ENCODE data around the gene SEC14L5. TPM values are rescaled to one million over a fixed set of nuclear protein-coding genes. Genes with fewer than 3 reads are reported as not detected.

The SEC14L5 gene
- total RNA-seq, 2 donors from 2014 or later = 0.26 TPM; not detected in 1

DNA sequence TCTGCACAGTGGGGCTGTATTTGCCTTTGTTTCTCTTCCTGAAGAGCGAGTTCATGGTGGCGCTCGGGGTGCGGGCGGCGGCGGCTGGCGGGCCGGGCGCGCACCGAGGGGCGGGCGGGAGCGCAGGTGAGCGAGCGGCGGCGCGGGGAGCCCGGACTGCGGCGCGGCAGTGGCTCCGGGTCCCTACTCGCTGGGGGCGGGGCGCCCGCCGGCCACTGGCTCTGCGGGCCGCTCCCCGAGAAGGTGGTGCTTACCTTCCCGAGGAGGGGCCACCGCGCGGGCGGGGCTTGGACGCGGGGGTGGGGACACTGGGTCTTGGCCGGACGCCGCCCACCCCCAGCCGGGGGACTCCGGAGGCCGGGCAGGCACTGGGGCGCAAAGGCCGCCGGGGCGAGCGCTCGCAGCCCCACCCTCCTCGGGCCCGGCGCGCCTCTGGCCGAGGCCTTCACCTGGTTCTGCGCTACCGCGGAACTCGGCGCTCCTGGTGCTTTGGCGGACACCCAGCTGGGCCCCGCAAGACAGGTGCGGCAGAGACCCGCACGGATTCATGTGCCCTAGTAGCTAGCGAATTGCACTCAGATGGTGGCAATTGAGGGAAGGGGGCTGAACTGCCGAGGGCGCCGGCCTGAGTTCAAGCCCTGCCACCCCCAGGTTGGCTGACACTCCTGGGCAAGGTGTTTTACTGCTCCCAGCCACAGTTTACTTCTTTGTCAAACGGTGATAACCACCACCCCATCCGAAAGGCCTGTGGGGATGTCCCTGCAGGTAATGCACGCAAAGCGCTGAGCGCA, 20.9 kb upstream of the SEC14L5 start, which contains the start of gene PPL:
Gene PPL (minus strand): TSS at position 158 of the 791 bp plus-strand sequence. CDS start 103 bp downstream, at position 55.
- H3K27ac ChIP-seq = peak within 1 kb of the TSS; percentile 70 to 89 (median 81)
- intact Hi-C loops (cut with DNase I) = loop anchor here (10.0 kb wide), 1 partner anchor 82 kb away; no protein-coding TSS in a partner anchor
- peak; percentile 60 to 78 (median 71) for TF ChIP-seq POLR2A (IDR thresholded peaks at IDR 0.05)
- TF ChIP-seq, protein P1, sequence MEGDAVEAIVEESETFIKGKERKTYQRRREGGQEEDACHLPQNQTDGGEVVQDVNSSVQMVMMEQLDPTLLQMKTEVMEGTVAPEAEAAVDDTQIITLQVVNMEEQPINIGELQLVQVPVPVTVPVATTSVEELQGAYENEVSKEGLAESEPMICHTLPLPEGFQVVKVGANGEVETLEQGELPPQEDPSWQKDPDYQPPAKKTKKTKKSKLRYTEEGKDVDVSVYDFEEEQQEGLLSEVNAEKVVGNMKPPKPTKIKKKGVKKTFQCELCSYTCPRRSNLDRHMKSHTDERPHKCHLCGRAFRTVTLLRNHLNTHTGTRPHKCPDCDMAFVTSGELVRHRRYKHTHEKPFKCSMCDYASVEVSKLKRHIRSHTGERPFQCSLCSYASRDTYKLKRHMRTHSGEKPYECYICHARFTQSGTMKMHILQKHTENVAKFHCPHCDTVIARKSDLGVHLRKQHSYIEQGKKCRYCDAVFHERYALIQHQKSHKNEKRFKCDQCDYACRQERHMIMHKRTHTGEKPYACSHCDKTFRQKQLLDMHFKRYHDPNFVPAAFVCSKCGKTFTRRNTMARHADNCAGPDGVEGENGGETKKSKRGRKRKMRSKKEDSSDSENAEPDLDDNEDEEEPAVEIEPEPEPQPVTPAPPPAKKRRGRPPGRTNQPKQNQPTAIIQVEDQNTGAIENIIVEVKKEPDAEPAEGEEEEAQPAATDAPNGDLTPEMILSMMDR (IDR thresholded peaks at IDR 0.05) = peak in 1 of 7 experiments; percentile 1
- 3% methylated on average over 73 of the region's 76 CpGs; no CpG with 5 or more reads in 1 of the 2 donors for WGBS, 2 donors
- DNase-seq (peak; percentile 96 to 98 (median 96)), ATAC-seq (peak; percentile 92)
- peaks cover 42% of the 10 kb centered on the region for H3K4me1 ChIP-seq
- H3K27me3 ChIP-seq = no peaks in the 10 kb centered on the region
- H3K36me3 ChIP-seq (replicated peaks in 1 of 2; ENCODE audit: insufficient read depth in 1 of 2, low read depth in 2 of 2) = no peaks in the 10 kb centered on the region
- no peaks in the 10 kb centered on the region for H3K9me3 ChIP-seq
- peak within 1 kb of the TSS; percentile 46 to 77 for H3K4me3 ChIP-seq

DNA sequence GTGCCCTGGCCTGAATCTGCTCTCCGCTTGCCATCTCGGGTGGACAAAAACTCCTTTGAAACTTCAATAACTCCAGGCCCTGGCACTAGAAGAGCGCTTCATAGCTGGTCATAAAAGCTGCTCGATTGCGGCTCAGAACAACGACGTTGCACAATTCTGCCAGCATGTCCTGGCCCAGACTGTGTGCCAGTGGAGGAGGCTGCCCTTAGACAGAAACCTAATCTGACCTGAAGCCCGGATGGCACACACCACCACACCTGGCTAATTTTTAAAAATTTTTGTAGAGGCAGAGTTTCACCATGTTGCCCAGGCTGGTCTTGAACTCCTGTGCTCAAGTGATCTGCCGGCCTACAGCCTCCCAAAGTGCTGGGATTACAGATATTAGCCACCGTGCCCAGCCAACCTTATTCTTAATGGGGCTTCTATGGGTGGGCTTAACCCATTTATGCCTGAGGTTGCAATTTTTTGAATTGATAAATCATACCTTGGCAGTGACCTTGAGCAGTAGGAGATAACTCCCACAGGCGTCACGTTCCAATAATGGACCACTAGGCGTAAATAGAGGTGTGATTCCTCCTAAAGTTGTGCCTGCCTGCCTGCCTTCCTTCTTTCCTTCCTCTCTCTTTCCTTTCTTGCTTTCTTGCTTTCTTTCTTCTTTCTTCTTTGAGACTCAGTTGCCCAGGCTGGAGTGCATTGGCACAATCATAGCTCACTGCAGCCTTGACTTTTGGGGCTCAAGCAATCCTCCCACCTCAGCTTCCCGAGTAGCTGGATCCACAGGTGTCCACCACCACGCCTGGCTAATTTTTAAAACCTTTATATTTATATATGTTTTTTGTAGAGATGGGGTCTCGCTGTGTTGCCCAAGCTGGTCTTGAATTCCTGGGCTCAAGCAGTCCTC, 20.1 kb upstream of the SEC14L5 start:
- Histone ChIP-seq H3K36me3 (replicated peaks in 1 of 2; ENCODE audit: insufficient read depth in 1 of 2, low read depth in 2 of 2) (no peaks in the 10 kb centered on the region), H3K27me3 (no peaks in the 10 kb centered on the region), H3K4me1 (peaks cover 49% of the 10 kb centered on the region), H3K27ac (peak overlapping the region; percentile 70 to 89 (median 81)), H3K4me3 (no peak overlapping the region), H3K9me3 (no peaks in the 10 kb centered on the region)
- DNase-seq (peak in 3 of 4 donors; percentile 51 to 57 (median 55)), ATAC-seq (peak; percentile 20)
- WGBS, 2 donors = 56 to 66% methylated on average over 9 to 16 of the region's 16 CpGs
- no peak for TF ChIP-seq POLR2A (IDR thresholded peaks at IDR 0.05)
- TF ChIP-seq, protein P1 (IDR thresholded peaks at IDR 0.05) = no peak
- intact Hi-C loops (cut with DNase I) = loop anchor here (10.0 kb wide), 1 partner anchor 83 kb away; no protein-coding TSS in a partner anchor

DNA sequence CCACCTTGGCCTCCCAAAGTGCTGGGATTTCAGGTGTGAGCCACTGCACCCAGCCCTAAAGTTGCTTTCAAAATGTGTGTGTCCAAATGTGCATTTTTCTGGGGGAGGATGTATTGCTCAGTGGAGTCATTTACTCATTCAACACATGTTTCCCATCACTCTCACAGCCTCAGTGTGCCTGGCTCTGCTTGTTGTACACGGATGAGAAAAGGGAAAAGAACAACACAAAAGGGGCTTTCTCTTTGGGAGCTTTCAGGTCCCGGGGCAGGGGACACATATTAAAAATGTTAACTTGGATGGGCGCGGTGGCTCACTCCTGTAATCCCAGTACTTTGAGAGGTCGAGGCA, 19.5 kb upstream of the SEC14L5 start:
- no peak for ATAC-seq
- Histone ChIP-seq H3K4me1 (peaks cover 55% of the 10 kb centered on the region), H3K9me3 (no peaks in the 10 kb centered on the region), H3K27ac (peak overlapping the region in 3 of 4 donors; percentile 76 to 89 (median 86)), H3K36me3 (replicated peaks in 1 of 2; ENCODE audit: insufficient read depth in 1 of 2, low read depth in 2 of 2) (no peaks in the 10 kb centered on the region), H3K27me3 (no peaks in the 10 kb centered on the region), H3K4me3 (no peak overlapping the region)
- intact Hi-C loops (cut with DNase I) = loop anchor here (10.0 kb wide), 1 partner anchor 84 kb away; no protein-coding TSS in a partner anchor
- no peak for DNase-seq
- WGBS, 2 donors = 74 to 84% methylated on average over 5 of the region's 5 CpGs
- no peak for TF ChIP-seq POLR2A (IDR thresholded peaks at IDR 0.05)
- TF ChIP-seq, protein P1 (IDR thresholded peaks at IDR 0.05) = no peak

DNA sequence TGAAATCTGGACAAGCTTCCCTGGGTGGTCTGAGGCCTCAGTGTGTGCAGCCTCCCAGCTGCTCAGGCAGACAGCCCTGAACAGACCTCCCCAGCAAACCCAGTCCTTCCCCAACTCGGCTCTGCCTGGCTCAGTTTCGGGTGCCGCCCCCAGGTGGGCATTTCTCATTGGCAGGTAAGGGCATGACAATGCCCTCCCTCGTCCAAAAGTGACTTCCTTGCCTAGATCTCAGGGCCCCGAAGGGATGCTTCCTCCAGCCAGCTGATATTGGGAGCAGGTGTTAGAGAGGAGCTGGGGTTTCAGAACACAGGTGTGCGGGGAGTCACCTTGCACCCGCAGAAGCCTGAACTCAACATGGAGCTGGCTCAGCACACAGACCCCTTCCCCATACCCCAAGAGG, 17.4 kb upstream of the SEC14L5 start:
- Histone ChIP-seq H3K4me1 (peaks cover 60% of the 10 kb centered on the region), H3K27ac (no peak overlapping the region), H3K9me3 (no peaks in the 10 kb centered on the region), H3K36me3 (replicated peaks in 1 of 2; ENCODE audit: insufficient read depth in 1 of 2, low read depth in 2 of 2) (no peaks in the 10 kb centered on the region), H3K4me3 (no peak overlapping the region), H3K27me3 (no peaks in the 10 kb centered on the region)
- 58 to 65% methylated on average over 5 to 7 of the region's 7 CpGs for WGBS, 2 donors
- TF ChIP-seq, protein P1 (IDR thresholded peaks at IDR 0.05) = no peak
- intact Hi-C loops (cut with DNase I) = no loop called here
- no peak for DNase-seq
- ATAC-seq = no peak
